K562 (cell line): ENCODE results near the gene NENF. TPM values are rescaled to one million over a fixed set of nuclear protein-coding genes. Genes with fewer than 3 reads are reported as not detected.

Experiments
- ATAC-seq: fragments of 200-7000 bp; cut with Tn5 transposase; 3 replicates; pipeline ENCODE4 v1.9.1; 2020; ENCODE audit warnings: moderate library complexity
- BruUV-seq: library from RNA; stranded (reverse); fragments of 400-500 nt; replicated peaks from 2 replicates; lab custom pipeline; 2021; lab: Mats Ljungman, UMichigan
- CTCF ChIA-PET: fragments of 300-600 bp; formaldehyde crosslinking; extraction: SDS; loops from one replicate; lab custom pipeline; 2021; ENCODE audit warnings: low intra/inter-chr PET ratio; lab: Yijun Ruan, JAX
- POLR2A ChIA-PET: fragments of 300-600, 350-650 bp; sonication (Branson Sonifier 250); formaldehyde crosslinking; extraction: SDS; loops from one replicate; lab custom pipeline; 2021; ENCODE audit warnings: antibody characterized with exemption, inconsistent platforms; lab: Yijun Ruan, JAX
- DNase-seq, 4 experiments: peaks; one replicate each; pipeline versions ENCODE4 v3.0.0 to v3.0.0-alpha.2; 2011 to 2018; ENCODE audit warnings: low spot score in 3 of 4, mixed read lengths in 3 of 4; ENCODE audit errors: extremely low read depth in 1 of 4
- FAIRE-seq: peaks from 2 replicates; lab custom pipeline; 2011; peaks lifted over from hg19 to GRCh38; lab: Jason Lieb, UNC
- H2AFZ ChIP-seq: 2 replicates; pipeline ENCODE4 v1.6.0; 2011; ENCODE audit warnings: low read depth, low read length, control low read depth, inconsistent platforms
- H3K27ac ChIP-seq: fragments of 200-600 bp; 3 replicates; pipeline ENCODE4 v1.8.0; 2011; ENCODE audit warnings: low read depth, mild to moderate bottlenecking, control low read depth, inconsistent platforms, low read length, moderate library complexity, mixed read lengths; ENCODE audit errors: extremely low read depth
- H3K27me3 ChIP-seq, 2 experiments: fragments of 300-600 bp in 1 of 2; 2 replicates in 1 of 2; 3 replicates in 1 of 2; pipeline versions ENCODE4 v1.6.0 to v1.8.0; 2011; ENCODE audit warnings: inconsistent platforms in 2 of 2, low read length in 2 of 2, mild to moderate bottlenecking in 1 of 2, mixed read lengths in 1 of 2, moderate library complexity in 1 of 2; ENCODE audit not compliant: control insufficient read depth in 2 of 2, insufficient read depth in 2 of 2
- H3K36me3 ChIP-seq: fragments of 300-600 bp; 3 replicates; pipeline ENCODE4 v1.8.0; 2011; ENCODE audit warnings: mild to moderate bottlenecking, low read length, inconsistent platforms; ENCODE audit not compliant: control insufficient read depth, insufficient read depth
- H3K4me1 ChIP-seq, 2 experiments: fragments of 200-600 bp in 1 of 2; replicated peaks in 1 of 2; 2 replicates in 1 of 2; 3 replicates in 1 of 2; pipeline versions ENCODE4 v1.5.1 to v1.8.0; 2011; ENCODE audit warnings: inconsistent platforms in 2 of 2, low read length in 2 of 2, mild to moderate bottlenecking in 1 of 2, mixed read lengths in 1 of 2, moderate library complexity in 1 of 2; ENCODE audit not compliant: control insufficient read depth in 2 of 2, insufficient read depth in 2 of 2
- H3K4me2 ChIP-seq: 2 replicates; pipeline ENCODE4 v1.6.1; 2011; ENCODE audit warnings: low read length, control low read depth, inconsistent platforms, mixed read lengths; ENCODE audit not compliant: insufficient read depth
- H3K4me3 ChIP-seq: fragments of 200-600 bp; sonication (generic), shearing (Covaris generic); 2 replicates; pipeline ENCODE4 v1.5.1; 2016; ENCODE audit warnings: control low read depth, inconsistent platforms
- H3K79me2 ChIP-seq: fragments of 200-600 bp; 3 replicates; pipeline ENCODE4 v1.8.0; 2011; ENCODE audit warnings: low read length, inconsistent platforms; ENCODE audit not compliant: control insufficient read depth, insufficient read depth
- H3K9ac ChIP-seq, 2 experiments: 2 replicates each; pipeline versions ENCODE4 v1.6.0 to v1.6.1; 2011; ENCODE audit warnings: low read depth in 2 of 2, low read length in 2 of 2, control low read depth in 1 of 2, inconsistent platforms in 1 of 2, mild to moderate bottlenecking in 1 of 2, mixed read lengths in 1 of 2; ENCODE audit not compliant: insufficient read depth in 1 of 2
- H3K9me1 ChIP-seq: one replicate; pipeline ENCODE4 v1.6.0; 2011; ENCODE audit warnings: inconsistent platforms, mild to moderate bottlenecking, low read length, moderate library complexity; ENCODE audit not compliant: control insufficient read depth, insufficient read depth
- H3K9me3 ChIP-seq: replicated peaks from 2 replicates; pipeline ENCODE4 v1.5.1; 2011; ENCODE audit warnings: low read depth, low read length, inconsistent platforms; ENCODE audit not compliant: control insufficient read depth, insufficient read depth
- H4K20me1 ChIP-seq: replicated peaks from 2 replicates; pipeline ENCODE4 v1.6.1; 2011; ENCODE audit warnings: low read length, inconsistent platforms, mixed read lengths; ENCODE audit not compliant: control insufficient read depth, insufficient read depth
- BHLHE40 ChIP-seq: IDR thresholded peaks from 2 replicates; pipeline ENCODE4 v1.6.1; 2011; ENCODE audit warnings: low read length, improper control_type of control experiment
- ESRRB ChIP-seq: fragments of 250-450 bp; sonication (Bioruptor Pico); IDR thresholded peaks from 2 replicates; pipeline ENCODE4 v1.5.0; 2020; ENCODE audit warnings: mild to moderate bottlenecking, moderate library complexity, borderline replicate concordance
- JUN ChIP-seq, 2 experiments: sonication (generic) in 1 of 2; formaldehyde crosslinking in 1 of 2; IDR thresholded peaks; 2 replicates each; pipeline versions ENCODE4 v1.6.1 to v1.8.0; 2012 to 2022; ENCODE audit warnings: borderline replicate concordance in 2 of 2, mild to moderate bottlenecking in 2 of 2, improper control_type of control experiment in 1 of 2, low read depth in 1 of 2, low read length in 1 of 2, missing genetic modification reagents in 1 of 2
- L3MBTL2 ChIP-seq: fragments of 450-650 bp; IDR thresholded peaks from 2 replicates; pipeline ENCODE4 v1.6.1; 2016; ENCODE audit warnings: mild to moderate bottlenecking, moderate library complexity
- PHF8 ChIP-seq: fragments of 200-600 bp; sonication (generic); IDR thresholded peaks from 2 replicates; pipeline ENCODE4 v1.6.1; 2012; ENCODE audit warnings: mixed run types, mild to moderate bottlenecking, inconsistent platforms, low read length, moderate library complexity, borderline replicate concordance
- RAD51 ChIP-seq: fragments of 450-650 bp; IDR thresholded peaks from 2 replicates; pipeline ENCODE4 v1.7.1; 2016; ENCODE audit warnings: low read depth, mild to moderate bottlenecking, borderline replicate concordance
- SMAD4 ChIP-seq: fragments of 250-450 bp; sonication (Bioruptor Pico); conservative IDR thresholded peaks from 2 replicates; pipeline ENCODE4 v1.8.0; 2021; ENCODE audit warnings: inconsistent platforms, mild to moderate bottlenecking, moderate library complexity
- STAT5A ChIP-seq: IDR thresholded peaks from 2 replicates; pipeline ENCODE4 v1.6.1; 2012; ENCODE audit warnings: low read length, inconsistent platforms, borderline replicate concordance
- USF2 ChIP-seq: sonication (generic); formaldehyde crosslinking; IDR thresholded peaks from 2 replicates; pipeline ENCODE4 v1.5.0; 2020; ENCODE audit warnings: missing genetic modification reagents
- ZNF175 ChIP-seq: fragments of 200-800 bp; sonication (Bioruptor generic); IDR thresholded peaks from 2 replicates; pipeline ENCODE4 v1.6.1; 2016; ENCODE audit warnings: low read depth, mild to moderate bottlenecking, missing genetic modification characterization, missing compliant biosample characterization
- WGBS: fragments of 100-300 bp; shearing (Covaris generic); methylation state at CpG from one replicate; pipeline ENCODE4 v1.1.6; 2016; ENCODE audit warnings: low coverage, mixed read lengths; ENCODE audit not compliant: insufficient coverage; ENCODE audit errors: missing lambda C conversion rate; 5-methylcytosine and 5-hydroxymethylcytosine counted together
- in situ Hi-C: fragments of 300-500 bp; cut with MboI; formaldehyde crosslinking; loops from 4 replicates; pipeline ENCODE4 v1.15.0; 2018; ENCODE audit warnings: inconsistent platforms, mixed read lengths
- intact Hi-C: fragments of 100-400 bp; cut with micrococcal nuclease; formaldehyde crosslinking; loops from 2 replicates; pipeline ENCODE4 v1.14.2; 2022
- polyA plus RNA-seq, 8 experiments: library from polyadenylated mRNA; depleted of rRNA in 4 of 8; stranded (reverse) in 5 of 8; unstranded in 3 of 8; fragments of >200 nt; fragmentation: Nextera tagmentation in 2 of 8; fragmentation: Illumina TruSeq in 1 of 8; extraction: Ambion mirVana in 2 of 8; extraction: Trizol in 1 of 8; gene quantifications; 2 replicates each; pipeline versions ENCODE4 v1.2.1 to v1.2.3, GENCODE V29; 2011 to 2014; ENCODE audit warnings: inconsistent platforms in 1 of 8, missing spikeins in 1 of 8
- total RNA-seq, 7 experiments: library from RNA; depleted of rRNA in 6 of 7; stranded (reverse); fragments of >200 nt in 6 of 7; fragmentation: Illumina TruSeq in 2 of 7; extraction: Trizol in 2 of 7; gene quantifications; 2 replicates each; pipeline versions ENCODE4 v1.2.1 to v1.2.3, GENCODE V29; 2011 to 2021; ENCODE audit warnings: low replicate concordance in 1 of 7
- TF ChIP-seq, protein P1 (sequence below), 2 experiments: fragments of 450-650 bp in 1 of 2; sonication (generic) in 1 of 2; formaldehyde crosslinking in 1 of 2; IDR thresholded peaks in 1 of 2; conservative IDR thresholded peaks in 1 of 2; 2 replicates each; pipeline versions ENCODE4 v1.6.1 to v1.8.1; 2016 to 2023; ENCODE audit warnings: mild to moderate bottlenecking in 2 of 2, moderate library complexity in 2 of 2, inconsistent platforms in 1 of 2, missing genetic modification reagents in 1 of 2
- TF ChIP-seq, protein P2 (sequence below): sonication (generic); formaldehyde crosslinking; IDR thresholded peaks from 2 replicates; pipeline ENCODE4 v1.9.0; 2022; ENCODE audit warnings: mild to moderate bottlenecking, missing genetic modification reagents

Gene NENF
- total and polyA plus RNA-seq, 9 of the 15 experiments (the other 6 are each of a cell fraction or from before 2014, with no cell fraction given), result 6.1 to 100 (median 72.8) TPM

DNA sequence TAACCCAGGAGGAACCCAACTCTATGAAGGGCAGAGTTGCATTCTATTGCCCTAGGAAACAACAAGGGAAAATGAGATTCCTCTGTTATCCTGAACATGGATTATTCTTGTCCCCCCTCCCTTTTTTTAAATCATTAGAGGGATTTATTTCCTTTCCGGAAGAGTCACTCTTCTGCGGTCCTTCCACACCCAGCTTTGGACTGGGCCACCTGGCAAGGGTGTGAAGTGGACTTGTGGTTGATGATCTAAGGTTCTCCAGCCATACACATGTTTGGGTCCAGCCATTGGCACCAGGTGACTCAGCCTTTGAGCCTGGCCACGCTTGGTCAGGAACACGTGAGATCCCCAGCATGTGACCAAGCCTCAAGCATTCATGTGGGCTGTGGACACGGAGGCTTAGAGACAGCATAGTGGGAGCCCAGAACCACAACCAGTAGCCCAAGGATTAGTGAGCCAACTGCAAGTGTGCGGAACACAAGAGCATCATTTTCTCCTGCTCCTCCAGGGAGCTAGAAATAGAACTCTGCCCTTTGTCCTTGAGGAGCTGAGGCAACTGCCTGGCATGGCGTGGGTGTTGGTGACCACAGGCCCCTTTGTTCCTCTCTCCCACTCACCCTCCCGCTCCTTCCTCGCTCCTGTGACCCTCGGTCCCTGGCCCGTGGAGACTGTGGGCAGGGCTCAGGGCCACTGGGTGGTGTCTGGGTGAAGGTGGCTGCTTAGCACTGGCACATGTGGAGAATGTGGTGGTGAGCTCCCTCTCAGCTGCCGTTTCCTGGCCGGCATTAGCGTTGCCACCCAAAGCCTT, 50.1 kb downstream of the NENF start:
- POLR2A ChIA-PET, result interaction anchor here (0.8 to 1.1 kb wide), 2 partner anchors 126 to 1518 kb away, joined by 3 to 4 read pairs; partner anchors contain the start of gene ATF3
- Histone ChIP-seq H2AFZ (no peak overlapping the region), H3K79me2 (no peaks in the 10 kb centered on the region), H3K27me3 (peaks cover 15 to 47% of the 10 kb centered on the region in 2 experiments; a peak in 4 of 5 replicates), H3K4me3 (no peak overlapping the region), H3K36me3 (no peaks in the 10 kb centered on the region), H3K9me1 (no peaks in the 10 kb centered on the region), H3K27ac (no peak overlapping the region), H3K4me1 (peaks cover 7 to 24% of the 10 kb centered on the region in 2 experiments), H4K20me1 (no peaks in the 10 kb centered on the region), H3K9ac (0 out of 4 replicates have a peak overlapping the region, but pooled peaks of 1 of the 2 experiments have one; percentile 10), H3K9me3 (no peaks in the 10 kb centered on the region), H3K4me2 (no peak overlapping the region)
- ATAC-seq, result no peak
- WGBS, result 23% methylated on average over 14 of the region's 14 CpGs
- intact Hi-C loops, result no loop called here
- no peak for FAIRE-seq
- CTCF ChIA-PET, result no interaction called here
- no peak for DNase-seq
- in situ Hi-C loops, result no loop called here
- no TSS peak for BruUV-seq
- TF ChIP-seq PHF8, result no peak
- TF ChIP-seq, protein P1, sequence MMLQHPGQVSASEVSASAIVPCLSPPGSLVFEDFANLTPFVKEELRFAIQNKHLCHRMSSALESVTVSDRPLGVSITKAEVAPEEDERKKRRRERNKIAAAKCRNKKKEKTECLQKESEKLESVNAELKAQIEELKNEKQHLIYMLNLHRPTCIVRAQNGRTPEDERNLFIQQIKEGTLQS (IDR thresholded peaks at IDR 0.05), result peak; percentile 59
- TF ChIP-seq, protein P1 (CRISPR knock-in tag; conservative IDR thresholded peaks at IDR 0.05), result no peak
- TF ChIP-seq ZNF175 (CRISPR knock-in tag), result peak; percentile 22; the same call in 1 of the 2 replicates
- peak; percentile 54 for TF ChIP-seq L3MBTL2
- 0 out of 2 replicates have a peak, but pooled peaks have one; percentile 34 for TF ChIP-seq RAD51
- no peak for TF ChIP-seq ESRRB
- 0 out of 2 replicates have a peak, but pooled peaks have one; percentile 10 for TF ChIP-seq SMAD4 (CRISPR knock-in tag)
- peak; percentile 57; the same call in 1 of the 2 replicates for TF ChIP-seq BHLHE40
- 0 out of 2 replicates have a peak, but pooled peaks have one; percentile 52 for TF ChIP-seq JUN (IDR thresholded peaks at IDR 0.05; ENCODE audit: borderline replicate concordance, low read depth, low read length)
- no peak for TF ChIP-seq JUN (CRISPR knock-in tag; IDR thresholded peaks at IDR 0.05; ENCODE audit: borderline replicate concordance)
- 0 out of 2 replicates have a peak, but pooled peaks have one; percentile 12 for TF ChIP-seq USF2
- TF ChIP-seq, protein P2, sequence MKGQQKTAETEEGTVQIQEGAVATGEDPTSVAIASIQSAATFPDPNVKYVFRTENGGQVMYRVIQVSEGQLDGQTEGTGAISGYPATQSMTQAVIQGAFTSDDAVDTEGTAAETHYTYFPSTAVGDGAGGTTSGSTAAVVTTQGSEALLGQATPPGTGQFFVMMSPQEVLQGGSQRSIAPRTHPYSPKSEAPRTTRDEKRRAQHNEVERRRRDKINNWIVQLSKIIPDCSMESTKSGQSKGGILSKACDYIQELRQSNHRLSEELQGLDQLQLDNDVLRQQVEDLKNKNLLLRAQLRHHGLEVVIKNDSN (CRISPR knock-in tag), result peak; percentile 73
- no peak for TF ChIP-seq STAT5A
